GM18526 (cell line): ENCODE results near the gene TTC12.

Source experiments
- POLR2A ChIP-seq: IDR thresholded peaks from 3 replicates; pipeline ENCODE4 v1.6.1; 2011; ENCODE audit not compliant: insufficient read length; ENCODE audit errors: extremely low read depth

The TTC12 gene

DNA sequence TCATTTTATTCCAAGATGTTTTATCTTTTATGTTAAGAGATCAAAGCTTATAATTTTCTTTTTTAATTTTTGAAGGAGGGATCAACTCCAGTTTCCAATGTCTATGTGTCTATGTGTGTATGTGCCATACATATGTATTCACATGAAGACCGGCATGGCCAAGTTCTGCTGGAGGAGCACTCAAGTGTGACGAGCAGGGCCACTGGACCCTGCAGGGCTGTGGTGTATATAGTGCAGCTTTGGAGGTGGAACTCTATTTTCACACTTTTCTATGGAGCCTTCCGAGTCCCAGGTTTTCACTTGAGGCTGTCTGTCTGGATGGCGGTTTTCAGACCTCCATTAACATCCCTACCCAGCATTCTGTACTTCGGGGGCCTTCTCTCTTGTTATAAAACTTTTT is 36.5 kb upstream of the TTC12 start:
- no peak for TF ChIP-seq POLR2A

DNA sequence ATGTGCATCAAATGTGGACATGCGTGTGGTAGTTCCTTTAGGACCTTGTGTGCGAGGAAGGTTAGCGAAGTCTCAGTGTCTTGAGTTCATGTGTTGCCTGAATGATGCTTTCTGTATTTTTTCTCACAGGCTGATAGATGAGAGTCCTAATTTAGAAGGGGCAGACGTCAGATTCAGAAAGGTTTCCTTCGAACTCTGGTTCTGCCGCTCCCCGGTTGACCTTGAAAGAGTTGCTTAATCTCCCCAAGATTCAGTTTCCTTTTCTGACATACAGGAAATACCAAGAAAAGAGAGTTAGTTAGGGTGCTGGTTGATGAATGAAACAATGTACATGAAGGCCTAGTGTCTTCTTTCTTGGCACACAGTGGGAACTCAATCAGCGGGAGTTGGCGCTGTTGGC is 35.9 kb upstream of the TTC12 start:
- no peak for TF ChIP-seq POLR2A

DNA sequence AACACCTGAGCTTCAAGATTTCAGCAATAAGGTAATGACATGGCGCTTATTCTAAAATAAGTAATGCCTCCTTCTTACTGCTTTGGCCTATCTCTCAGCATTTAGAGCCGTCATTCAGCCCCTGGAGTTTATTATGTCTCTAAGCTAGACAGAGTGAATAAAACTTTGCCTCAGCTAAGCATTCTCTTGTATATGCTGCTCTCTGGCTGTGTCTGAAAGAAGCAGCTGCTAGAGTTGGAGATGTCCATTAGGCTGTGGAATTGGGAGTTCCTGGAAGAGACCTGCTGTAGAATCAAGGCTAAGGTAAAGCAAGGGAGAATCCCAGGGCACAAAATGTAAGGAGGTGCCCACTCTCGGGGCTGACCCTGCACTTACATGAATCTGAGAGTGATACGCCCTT is 35.5 kb upstream of the TTC12 start:
- no peak for TF ChIP-seq POLR2A

DNA sequence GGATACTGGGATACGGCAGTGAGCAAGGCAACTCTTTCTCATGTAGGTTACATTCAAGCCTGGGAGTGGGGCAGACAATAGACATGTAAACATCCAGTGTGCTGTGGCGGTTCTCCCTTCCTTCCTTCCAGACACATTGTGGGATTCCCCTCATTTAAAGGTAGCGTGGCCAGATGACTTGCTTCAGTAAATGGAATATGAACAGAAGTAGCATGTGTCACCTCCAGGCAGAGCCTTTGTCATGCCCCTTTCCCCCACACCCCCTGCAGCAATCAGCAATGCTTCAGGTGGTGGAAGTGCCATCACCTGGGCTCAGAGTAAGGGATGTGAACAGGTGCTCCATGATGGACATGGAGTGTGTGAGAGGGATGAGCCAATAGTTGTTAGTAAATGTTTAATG is 34.8 kb upstream of the TTC12 start:
- no peak for TF ChIP-seq POLR2A

DNA sequence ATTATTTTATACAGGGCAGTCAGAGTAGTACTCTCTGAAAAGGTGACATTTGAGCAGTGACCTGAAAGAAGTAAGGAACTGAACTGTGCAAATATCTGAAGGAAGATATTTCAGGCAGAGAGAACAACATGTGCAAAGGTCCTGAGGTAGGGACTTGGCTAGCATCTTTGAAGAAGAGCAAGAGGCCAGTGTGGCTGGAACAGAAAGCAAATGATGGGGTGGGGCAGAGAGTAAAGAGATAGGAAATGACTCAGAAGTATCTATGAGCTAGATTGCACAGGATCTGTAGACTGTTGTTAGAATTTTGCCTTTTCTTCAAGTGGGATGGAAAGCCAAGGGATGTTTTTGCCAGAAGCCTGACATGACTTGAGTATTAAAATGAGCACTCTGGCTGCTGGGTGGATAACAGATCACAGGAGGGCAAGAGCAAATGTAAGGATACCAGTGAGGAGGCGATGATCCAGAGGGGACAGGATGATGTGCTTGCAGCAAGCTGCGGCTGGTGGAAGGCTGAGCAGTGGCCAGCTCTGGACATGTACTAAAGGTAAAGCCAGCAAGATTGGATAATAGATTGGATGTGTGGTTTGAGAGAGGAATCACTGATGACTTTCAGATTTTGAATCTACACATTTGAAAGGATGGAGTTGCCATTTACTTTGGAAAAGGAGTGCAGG is 33.2 kb upstream of the TTC12 start:
- no peak for TF ChIP-seq POLR2A

DNA sequence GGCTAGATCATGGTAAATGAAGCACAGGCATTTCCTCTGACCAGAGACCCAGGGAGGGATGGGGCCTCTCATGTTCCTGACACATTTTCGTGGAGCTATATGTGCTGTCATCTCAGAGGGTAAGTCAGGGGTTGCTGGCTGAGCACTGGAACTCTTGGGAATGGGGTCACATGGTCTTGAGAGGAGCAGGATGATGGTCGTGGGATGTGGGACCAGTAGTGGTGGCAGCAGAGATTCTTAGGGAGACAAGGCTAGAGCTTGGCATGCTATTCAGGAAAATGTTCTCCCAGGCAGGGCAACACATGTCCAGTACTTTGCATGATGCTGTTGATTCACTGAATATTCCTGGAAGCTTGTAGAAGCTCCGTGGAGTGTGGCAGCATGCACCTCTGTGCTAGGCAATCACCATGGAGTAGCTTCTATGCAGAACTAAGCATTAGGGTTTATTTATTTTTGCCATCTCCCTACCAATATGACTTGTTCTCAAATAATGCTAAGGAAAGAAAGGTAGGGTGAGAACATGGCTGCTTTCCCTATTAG is 31.4 kb upstream of the TTC12 start:
- no peak for TF ChIP-seq POLR2A

DNA sequence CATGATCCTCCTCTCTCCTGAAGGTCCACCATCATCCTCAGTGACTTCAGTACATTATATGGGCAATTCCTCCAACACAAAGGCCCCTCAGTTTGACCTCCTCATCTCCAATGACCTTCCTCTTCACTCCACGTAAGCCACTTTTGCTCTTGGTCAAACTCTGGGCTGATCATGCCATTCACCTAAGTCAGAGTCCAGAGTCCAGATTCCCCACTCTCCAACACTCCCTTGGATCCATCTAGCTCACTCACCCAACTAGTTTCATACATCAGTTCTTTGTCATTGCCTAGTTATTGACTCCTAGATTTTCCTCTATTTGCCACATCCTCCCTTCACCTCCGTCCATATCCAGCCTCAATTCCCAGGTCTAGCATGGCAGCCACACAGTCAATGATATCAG is 30.5 kb upstream of the TTC12 start:
- no peak for TF ChIP-seq POLR2A

DNA sequence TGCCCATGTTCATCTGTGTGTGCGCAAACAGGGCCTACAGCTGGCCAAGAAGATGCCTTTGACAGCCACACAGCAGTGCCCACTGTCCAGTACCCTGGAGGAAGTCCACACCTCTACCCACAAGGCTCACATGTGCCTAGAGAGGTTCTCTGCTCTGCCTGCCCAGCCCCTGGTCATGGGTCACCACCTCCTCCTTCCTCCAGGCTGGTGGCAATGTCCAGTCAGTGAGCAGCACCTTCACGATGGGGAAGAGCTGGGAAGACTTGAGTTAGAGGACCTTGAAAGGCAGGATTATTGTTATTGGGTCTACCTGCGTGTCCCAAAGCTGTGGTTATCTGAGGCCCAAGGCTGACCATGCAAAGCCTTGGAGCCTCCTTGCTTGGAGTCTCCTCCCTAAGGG is 28.4 kb upstream of the TTC12 start:
- no peak for TF ChIP-seq POLR2A

DNA sequence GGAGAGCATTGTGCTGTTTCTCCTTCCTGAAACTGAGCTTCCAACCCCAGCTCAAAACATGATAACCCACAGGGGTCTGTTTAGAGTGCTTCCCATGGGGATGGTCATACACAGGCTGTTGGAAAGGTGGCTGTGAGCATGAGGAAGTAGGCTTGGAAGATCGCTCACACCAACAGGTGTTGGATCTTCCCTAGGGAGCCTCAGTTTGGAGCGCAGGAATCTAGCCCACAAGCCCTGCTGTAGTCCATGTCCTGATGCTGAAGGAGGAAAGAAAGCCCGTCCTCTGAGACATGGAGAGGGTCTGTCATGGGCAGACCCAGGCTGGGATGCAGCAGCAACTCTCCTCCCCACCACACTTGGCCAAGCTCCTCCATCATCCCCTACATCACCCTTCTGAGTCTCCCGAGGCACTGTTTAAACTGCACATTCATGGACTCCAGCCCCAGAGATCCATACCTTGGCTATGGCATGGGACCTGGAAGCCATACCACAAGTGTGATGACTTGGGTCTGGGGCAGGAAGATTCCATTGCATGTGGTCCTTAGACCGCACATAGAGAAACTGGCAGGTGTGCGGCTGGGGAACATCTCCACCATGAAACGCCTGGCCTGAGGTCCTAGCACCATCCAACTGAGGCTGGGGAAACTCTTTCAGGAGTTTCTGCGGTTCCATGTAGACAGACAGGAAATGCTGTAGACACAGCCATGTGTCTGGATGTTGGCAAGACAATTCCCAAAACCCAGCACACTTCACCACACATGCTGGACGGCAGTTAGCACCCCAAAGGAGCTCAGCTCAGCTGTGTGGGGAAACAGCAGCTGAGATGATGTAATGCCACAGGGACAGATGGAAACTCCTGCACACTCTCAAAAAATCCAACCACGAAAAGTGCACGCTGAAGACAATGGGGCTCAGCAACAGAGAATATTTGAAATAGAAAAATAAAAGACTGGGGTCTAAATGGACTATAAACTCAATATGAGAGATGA is 27.6 kb upstream of the TTC12 start:
- TF ChIP-seq POLR2A = no peak

DNA sequence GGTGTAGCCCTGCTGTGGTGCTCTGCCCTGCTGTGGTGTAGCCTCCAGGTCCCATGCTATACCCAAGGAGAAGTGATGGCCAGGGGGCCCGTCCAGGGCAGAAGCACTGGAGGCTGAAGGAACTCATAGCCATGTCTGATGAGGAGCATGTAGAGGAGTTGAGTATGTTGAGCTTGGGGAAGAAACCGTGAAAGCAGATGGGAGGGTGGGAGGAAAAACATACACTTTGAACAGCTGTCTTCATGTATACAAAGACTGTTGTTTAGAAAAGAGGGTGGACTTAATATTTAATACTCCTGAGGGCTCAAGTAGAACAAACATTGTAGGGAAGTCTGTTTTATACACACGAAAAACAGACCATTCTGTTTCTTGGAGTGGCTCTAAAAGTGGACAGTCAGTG is 26.6 kb upstream of the TTC12 start:
- no peak for TF ChIP-seq POLR2A

DNA sequence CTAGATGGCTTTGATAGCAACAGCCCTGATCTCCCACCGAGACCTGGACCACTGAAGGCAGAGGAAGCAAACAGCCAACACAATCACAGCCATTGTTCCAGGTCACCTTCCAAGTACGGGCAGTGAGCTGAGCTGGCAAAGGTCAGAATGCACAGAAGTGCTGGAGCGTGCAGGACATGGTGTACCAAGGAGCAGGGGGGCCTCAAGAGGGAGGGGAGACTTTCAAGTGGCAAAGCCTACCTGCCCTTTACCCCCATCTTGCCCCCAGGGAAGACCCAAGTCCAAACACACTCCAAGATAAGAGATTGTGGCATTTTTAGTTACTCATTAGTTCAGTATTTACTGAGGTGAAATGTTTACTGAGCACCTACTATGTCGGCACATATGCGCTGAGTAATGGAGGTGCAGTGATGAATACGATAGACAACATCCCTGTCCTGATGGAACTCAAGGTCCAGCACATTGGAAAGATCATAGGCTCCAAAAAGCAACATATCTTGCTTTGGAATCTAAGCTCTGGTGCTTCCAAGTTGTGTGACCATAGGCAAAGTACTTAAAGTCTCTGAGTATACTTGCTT is 26.0 kb upstream of the TTC12 start:
- TF ChIP-seq POLR2A = no peak

DNA sequence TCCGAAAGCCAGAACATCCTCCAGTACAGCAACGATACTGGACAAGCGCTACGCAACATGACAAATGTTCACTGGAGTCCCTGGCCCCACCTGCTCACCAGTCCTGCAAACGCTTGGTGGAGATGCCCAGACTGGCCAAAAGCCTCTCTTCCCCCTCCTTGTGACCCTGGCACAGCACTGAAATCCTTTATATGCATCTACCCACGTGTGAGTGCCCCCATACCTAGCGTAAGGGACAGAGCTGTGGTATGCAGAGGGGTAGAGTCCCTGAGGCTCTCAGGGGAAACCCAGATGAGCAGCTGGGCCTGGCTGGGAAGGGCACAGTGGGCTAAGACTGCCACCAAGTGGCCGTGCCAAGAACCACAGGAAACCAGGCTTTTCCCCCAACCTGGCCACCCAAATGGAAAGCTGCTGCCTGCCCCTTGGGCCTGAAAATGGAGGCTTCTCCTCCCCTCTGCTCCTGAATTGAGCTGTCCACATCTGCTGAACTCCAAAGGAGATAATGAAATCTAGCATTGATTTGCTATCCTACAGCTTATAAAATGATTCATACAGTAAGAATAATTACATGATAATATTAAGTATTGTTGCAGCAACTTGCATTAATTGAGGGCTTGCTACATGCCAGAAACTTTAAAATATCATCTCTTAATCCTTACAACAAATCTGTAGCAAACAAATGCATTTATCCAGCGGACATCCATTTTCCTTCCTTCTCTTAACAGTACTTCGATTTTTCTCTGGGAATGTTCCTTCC is 24.8 kb upstream of the TTC12 start:
- no peak for TF ChIP-seq POLR2A

DNA sequence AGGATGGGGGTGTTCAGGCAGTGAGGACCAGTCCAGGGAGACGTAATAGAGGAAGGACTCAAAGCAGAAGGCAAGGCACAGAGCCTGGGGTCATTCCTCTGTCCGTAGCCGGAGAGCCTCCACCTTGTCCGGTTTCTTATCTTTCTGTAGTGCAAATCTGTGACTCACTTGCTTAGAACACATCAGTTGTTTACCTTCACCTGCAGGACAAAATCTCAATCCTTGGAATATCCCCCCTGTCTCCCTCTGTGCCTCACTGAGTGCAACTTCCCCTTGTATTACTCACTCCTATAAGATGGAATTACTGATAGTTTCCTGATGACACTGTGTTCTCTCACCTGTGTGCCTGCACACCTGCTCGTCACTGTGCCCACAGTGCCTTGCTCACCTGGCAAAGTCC is 20.4 kb upstream of the TTC12 start:
- TF ChIP-seq POLR2A = no peak

DNA sequence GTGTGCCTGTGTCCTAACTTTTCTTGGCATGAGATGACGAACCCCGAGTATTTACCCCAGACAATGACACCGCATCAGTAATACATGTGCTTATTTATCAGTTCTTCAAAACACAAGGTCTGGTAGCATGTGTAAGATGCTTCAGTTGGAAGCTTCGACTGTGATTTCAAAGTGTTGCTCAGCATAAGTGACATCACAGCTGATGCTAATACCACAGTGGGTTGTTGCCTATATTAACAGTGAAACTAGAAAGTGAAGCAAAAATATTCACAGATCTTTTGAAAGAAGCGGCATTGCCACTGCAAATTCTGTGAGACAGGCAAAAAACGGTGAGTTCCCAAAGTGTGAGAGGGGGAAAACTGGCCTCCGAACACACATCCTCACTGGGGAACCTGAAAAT is 18.4 kb upstream of the TTC12 start:
- TF ChIP-seq POLR2A = no peak
